SH-SY5Y (cell line): ENCODE results near the gene KRT86.

Experiments used
- GATA2 ChIP-seq: IDR thresholded peaks from 2 replicates; pipeline ENCODE4 v1.6.1; 2011; ENCODE audit warnings: mild to moderate bottlenecking, low read depth, low read length
- GATA3 ChIP-seq: IDR thresholded peaks from 2 replicates; pipeline ENCODE4 v1.6.1; 2011; ENCODE audit warnings: low read depth, mild to moderate bottlenecking, low read length, moderate library complexity

The KRT86 gene

DNA sequence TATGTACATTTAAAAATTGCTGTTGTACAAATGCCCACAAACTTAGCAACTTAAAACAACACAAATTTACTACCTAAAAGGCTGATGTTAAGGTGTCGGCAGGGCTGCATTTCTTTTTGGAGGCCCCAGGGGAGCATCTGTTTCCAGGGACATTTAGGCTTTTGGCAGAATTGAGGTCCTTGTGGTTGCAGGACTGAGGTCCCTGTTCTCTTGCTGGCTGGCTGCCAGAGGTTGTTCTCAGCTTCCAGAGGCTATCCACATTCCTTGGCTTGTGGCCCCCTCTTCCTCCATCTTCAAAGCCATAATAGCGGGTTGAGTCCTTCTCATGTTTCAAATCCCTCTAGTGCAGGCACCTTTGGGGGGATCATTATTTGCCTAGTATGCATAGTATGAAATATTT lies 69.1 kb downstream of the KRT86 start:
- TF ChIP-seq GATA2 (no peak), GATA3 (no peak)

DNA sequence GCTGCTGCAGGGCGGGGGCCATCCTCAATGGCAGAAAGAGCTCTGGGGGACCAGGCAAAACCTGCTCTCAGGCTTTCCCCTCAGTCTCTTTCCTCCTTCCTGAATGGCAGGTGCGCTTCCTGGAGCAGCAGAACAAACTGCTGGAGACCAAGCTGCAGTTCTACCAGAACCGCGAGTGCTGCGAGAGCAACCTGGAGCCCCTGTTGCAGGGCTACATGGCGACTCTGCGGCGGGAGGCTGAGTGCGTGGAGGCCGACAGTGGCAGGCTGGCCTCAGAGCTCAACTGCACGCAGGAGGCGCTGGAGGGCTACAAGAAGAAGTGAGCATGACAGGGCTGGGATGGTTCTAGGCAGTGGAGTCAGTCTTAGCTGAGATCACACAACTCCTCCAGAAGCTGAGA lies 69.7 kb downstream of the KRT86 start:
- TF ChIP-seq GATA2 (no peak), GATA3 (no peak)

DNA sequence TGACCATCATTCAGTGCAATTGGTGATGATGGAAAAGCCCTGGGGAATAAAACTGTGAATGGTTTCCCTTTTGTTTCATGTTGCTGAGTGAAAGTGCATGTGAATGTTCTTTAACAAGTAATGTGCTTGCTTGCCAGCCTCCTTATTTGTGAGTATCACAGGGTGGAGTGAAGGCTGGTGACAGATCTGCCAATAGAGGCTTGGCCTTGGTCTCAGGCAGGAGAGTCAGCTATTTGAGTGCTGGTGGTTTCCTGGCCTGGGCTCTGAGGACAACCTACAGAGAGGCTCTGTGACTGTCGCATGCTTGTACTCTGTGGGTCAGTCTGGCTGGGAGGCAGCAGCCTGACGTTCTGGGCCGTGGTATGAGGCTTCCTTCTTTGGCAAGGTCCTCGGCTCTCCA lies 72.1 kb downstream of the KRT86 start:
- no peak for TF ChIP-seq GATA3
- TF ChIP-seq GATA2: no peak

DNA sequence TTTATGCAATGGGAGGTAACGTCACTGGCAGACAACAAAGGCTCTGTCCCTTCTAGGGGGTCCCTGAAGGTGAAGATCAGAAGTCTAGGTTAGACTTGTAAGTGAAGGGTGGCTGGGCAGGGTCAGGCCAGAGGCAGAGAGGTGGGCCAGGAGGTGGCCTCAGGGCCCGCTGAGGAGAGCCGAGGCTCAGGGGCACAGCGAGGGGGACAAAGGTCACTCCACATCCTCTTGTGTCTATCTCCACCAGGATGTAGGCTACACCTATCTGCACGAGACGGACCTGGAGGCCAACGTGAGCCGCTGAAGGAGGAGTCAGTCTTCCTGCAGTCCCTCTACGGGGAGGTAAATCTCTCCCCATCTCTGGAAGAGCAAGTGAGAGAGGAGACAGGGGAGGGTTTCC lies 72.6 kb downstream of the KRT86 start:
- no peak for TF ChIP-seq GATA2
- no peak for TF ChIP-seq GATA3

DNA sequence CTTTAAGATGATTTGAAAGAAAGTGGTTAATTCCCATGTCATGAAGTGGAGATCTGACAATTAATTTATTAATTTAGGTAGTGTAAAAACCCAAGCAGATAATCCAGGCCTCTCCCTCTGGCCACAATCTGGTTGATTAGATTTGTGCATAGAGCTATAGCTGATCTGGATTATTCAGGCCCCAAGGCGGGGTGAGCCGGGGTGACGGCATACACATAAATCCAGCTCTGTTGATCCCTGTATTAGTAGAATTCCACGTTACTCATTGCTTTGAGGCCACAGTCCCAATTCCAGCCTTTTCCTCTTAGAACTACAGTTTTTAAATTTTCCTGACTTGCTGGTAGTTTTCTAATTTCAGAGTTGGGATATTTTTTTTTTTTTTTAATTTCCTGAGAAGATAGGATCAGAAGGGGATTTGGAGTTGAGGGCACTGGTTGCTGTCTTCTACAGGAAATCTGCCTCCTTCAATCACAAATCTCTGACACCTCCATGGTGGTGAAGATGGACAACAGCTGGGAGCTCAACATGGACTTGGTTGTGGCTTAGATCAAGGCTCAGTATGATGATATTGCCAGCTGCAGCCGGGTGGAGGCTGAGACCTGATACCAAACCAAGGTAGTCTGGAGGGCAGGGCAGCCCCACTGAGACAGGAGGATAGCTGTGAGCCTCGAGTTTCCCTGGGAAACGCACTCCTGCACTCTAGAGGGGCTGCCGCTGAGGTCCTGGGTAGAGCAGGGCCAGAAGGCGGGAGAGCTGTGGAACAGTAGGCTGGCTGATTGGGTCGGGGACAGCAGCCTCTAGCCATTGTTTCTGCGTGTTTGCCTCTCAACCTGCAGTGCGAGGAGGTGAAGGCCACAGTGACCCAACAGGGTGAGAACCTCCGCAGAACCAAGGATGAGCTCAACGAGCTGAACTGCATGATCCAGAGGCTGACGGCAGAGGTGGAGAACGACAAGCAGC lies 73.4 kb downstream of the KRT86 start:
- TF ChIP-seq GATA3: no peak
- TF ChIP-seq GATA2: no peak

DNA sequence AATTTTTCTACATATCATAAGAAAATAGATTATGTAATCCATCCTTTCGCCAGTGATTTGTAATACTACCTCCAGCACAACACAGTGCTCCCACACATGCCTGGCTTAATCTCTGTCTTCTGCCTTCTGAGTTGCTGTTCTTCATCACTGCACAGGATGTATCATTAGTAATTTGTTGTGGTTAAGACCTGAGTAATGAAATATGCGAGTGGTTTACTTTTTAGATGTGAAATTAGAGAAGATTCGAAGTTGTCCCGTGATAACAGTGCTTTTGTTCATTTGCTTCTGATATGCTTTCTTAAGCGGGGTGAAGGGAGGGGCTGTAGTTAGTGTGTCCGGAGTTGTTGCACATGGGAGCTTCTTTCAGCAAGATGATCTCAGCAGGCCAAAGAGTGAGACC lies 74.8 kb downstream of the KRT86 start:
- TF ChIP-seq GATA3 (no peak), GATA2 (no peak)

DNA sequence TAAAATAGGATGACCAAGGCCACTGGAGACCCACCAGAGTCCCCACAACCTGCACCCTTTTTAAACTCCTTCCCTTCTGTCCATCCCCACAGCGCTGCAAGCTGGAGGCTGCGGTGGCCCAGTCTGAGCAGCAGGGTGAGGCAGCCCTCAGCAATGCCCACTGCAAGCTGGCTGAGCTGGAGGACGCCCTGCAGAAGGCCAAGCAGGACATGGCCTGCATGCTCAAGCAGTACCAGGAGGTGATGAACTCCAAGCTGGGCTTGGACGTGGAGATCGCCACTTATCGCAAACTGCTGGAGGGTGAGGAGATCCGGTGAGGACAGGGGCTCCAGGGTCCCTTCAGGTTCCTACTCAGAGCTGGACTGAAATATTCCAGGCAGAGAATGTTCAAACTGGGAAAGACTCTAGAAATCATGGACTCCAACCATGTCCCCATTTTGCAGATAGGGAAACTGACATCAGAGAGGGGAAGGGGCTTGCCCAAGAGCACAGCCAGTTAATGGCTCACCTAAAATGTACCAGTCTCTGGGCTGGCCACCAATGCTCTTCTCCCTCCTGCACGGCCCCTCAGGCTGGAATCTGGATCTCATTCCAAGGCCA lies 75.7 kb downstream of the KRT86 start:
- TF ChIP-seq GATA2 (no peak), GATA3 (no peak)

DNA sequence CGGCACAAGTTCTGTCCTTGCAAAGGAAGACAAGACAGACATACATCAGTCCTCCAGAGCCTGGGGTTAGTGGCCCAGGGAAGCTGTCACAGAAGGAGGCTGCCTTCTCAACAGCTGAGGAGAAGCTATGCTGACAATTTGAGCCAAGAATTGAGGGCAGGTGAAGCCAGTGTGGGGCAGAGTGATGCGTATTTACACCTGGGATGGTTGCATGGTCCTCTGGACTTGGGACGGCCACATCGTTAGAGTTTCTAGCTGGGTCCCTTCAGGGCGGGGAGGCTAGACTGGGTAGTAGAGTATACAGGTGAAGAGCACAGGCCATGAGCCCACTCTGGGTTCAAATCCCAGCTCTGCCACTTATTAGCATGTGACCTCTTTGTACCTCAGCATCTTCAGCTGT lies 76.3 kb downstream of the KRT86 start:
- no peak for TF ChIP-seq GATA3
- TF ChIP-seq GATA2: no peak

DNA sequence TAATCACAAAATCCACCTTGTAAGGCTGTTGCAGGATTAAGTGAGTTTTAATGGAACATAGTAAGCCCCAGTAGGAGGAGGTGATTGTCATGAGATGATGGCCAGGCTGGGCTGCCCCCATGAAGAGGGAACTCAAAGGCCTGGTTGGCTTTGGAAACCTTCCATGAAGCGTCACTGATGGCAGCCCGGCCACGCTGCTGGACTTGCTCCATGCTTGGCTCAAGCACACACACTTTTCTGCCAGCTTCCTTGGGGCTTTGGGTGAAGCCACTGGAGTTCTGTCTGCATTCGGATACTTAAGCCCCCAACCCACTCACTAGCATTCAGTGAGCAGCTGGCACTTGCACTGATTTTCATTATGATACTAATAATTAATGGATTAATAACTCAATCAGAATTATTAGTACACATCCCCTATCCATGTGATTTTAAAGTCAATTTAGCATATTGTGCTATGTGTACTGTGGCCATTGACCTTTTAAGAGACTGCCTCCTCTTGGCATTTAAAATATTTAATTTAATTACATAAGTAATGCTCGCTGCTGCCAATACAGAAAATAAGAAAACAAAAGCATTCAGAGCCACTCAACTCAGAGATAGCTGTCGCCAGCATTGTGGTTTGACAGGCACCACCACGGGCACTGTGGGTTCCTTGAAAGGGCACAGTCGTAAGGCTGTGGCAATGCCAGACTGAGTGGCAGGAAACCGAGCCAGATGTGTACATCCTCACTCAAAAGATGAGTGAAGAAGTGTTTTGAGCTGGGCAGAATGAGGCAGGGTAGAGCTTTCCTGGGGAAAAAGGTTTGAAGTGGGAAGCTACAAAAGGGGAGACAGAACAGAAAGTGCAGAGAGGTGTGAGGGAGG lies 77.0 kb downstream of the KRT86 start:
- TF ChIP-seq GATA3: no peak
- TF ChIP-seq GATA2: no peak

DNA sequence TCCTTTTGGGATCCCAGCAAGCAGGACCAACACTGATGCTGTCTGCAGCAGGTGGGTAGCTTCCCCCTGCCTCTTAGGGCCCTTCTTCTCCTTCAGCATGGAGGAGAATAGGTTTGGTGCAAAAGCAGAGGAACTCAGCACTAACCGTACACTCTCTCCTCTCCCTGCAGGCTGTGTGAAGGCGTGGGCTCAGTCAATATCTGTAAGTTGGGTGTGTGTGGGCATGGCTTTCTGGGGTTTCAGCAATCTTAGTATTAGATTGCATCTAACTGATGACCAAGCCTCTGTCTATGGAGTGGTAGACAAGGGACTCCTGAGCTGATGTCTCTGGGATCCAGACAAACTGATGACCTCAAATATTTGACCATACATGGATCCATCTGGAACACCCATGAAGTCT lies 78.5 kb downstream of the KRT86 start:
- TF ChIP-seq GATA3 (no peak), GATA2 (no peak)

DNA sequence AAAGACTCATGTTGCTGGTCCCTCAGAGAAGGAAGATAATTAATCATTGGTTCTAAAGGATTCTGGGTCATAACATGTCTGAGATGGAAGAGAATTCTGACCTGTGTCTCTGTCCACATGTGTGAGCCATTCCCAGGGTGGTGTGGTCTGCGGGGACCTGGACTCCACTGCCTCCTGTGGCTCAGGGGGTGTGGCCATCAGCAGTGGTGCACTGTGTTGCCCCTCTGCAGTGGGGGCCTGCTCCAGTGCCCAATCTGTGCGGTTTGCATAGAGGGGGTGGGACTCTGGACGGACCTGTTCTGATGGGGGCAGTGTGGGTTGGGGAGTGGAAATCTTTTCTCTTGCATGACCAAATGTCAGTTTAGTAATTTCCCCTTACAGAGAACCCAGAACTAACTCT lies 79.3 kb downstream of the KRT86 start:
- TF ChIP-seq GATA3 (no peak), GATA2 (no peak)

DNA sequence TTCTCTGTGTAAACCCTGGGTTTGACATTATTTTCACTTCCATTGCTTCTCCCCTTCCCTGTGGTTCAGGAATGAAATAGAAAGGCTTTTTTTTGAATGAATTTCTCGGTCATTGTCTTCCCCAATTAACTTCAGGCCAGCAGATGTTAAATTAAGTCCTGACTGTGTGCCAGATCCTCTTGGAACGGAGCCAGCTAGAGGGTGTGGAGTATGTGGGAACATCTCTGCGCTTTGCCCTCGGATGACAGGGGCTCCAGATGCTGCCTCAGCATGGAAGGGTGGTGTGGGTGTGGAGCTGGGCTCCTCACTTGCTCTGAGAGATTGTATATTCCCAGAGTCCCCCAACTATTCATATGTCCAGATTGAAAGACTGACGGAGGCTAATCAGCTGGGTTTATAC lies 79.8 kb downstream of the KRT86 start:
- no peak for TF ChIP-seq GATA3
- TF ChIP-seq GATA2: no peak

DNA sequence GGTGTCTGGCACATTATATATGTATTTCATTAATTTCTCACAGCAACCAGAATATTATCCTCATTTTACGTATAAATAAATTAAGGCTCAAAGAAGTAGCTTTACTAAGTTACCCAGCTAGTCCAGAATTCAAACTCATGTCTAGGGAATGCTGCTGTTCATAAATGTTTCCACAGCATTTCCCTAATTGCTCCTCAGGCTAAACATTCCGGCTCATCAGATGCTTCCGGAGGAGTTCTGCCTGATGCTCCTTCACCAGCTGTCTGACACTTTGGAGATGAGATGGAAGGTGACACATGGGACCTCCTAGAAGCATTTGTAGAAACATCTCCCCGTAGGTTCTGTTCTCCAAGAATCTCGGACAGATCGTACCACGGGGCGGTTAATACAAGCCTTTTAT lies 80.7 kb downstream of the KRT86 start:
- TF ChIP-seq GATA2 (no peak), GATA3 (no peak)
